BE2C (cell line): ENCODE results near the gene NCOA5.

Experiments
- DNase-seq: peaks from one replicate; pipeline ENCODE4 v3.0.0-alpha.2; 2020
- H3K27me3 ChIP-seq: fragments of 250-450 bp; sonication (Bioruptor Pico); 2 replicates; pipeline ENCODE4 v1.5.1; 2020; ENCODE audit warnings: mild to moderate bottlenecking
- H3K36me3 ChIP-seq: fragments of 250-450 bp; sonication (Bioruptor Pico); 2 replicates; pipeline ENCODE4 v1.5.1; 2020; ENCODE audit warnings: mild to moderate bottlenecking
- H3K4me1 ChIP-seq: fragments of 250-450 bp; sonication (Bioruptor Pico); 2 replicates; pipeline ENCODE4 v1.5.1; 2020
- H3K4me3 ChIP-seq: 2 replicates; pipeline ENCODE4 v1.5.1; 2011; ENCODE audit warnings: low read depth, low read length
- H3K9me3 ChIP-seq: fragments of 250-450 bp; sonication (Bioruptor Pico); 2 replicates; pipeline ENCODE4 v1.5.1; 2020
- CTCF ChIP-seq: IDR thresholded peaks from 2 replicates; pipeline ENCODE4 v1.5.1; 2012; ENCODE audit warnings: mild to moderate bottlenecking, low read depth, low read length

Gene NCOA5

DNA sequence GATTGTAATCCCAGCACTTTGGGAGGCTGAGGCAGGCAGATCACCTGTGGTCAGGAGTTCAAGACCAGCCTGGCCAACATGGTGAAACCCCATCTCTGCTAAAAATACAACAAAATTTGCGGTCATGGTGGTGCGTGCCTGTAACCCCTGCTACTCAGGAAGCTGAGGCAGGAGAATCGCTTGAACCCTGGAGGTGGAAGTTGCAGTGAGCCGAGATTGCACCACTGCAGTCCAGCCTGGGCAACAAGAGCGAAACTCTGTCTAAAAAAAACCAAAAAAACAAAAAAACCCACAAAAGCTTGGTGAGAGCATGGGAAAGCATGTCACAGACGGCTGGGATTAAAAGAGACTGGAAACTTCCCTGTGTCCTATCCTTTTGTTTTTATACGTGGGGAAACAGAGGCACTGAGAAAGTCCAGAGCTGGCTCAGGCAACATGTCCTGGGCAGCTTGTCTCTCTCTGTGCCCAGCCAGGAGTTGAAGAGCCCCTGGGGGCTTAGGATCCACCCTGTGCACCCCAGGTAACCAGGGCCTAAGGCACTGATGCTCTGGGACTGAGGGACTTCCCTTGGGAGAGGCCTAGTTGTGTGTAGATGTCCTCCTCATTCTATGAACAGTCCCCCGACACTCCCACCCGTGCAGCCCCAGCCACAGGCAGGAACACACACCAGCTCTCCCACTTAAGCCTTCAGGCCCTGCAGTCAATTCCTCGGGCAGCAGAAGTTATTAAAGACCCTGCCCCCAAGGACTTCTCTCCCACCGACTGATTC, 44.3 kb upstream of the NCOA5 start:
- TF ChIP-seq CTCF: no peak
- Histone ChIP-seq H3K4me3 (no peak overlapping the region), H3K27me3 (peaks cover 19% of the 10 kb centered on the region), H3K4me1 (peaks cover 12% of the 10 kb centered on the region), H3K36me3 (no peaks in the 10 kb centered on the region), H3K9me3 (no peaks in the 10 kb centered on the region)
- no peak for DNase-seq

DNA sequence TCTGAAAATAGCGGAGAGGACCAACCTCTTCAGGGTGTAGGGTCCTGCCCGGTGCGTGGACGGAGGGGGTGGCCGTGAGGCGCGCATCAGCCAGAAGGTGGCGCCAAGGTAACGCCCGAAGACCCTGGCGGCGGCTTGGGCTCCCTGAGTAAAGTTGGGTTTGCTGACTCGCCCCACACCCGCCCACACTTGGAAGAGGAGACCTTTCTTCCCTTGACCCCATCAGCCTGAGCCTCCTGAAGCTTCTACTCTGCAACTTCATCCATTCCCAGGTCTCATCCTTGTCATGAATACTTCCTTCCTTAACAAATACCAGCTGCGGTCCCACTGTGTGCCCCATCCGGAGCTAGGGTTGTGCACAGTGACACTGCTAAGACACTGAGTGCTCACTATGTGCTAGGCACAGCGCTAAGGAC, 43.0 kb upstream of the NCOA5 start:
- Histone ChIP-seq H3K36me3 (no peaks in the 10 kb centered on the region), H3K4me1 (peaks cover 3% of the 10 kb centered on the region), H3K27me3 (peaks cover 28% of the 10 kb centered on the region), H3K4me3 (no peak overlapping the region), H3K9me3 (no peaks in the 10 kb centered on the region)
- TF ChIP-seq CTCF: peak; percentile 87
- DNase-seq: peak; percentile 82

GRCh38 chr20:46131396-46131795, 41.6 kb upstream of the NCOA5 start:
- no peak for DNase-seq
- Histone ChIP-seq H3K9me3 (no peaks in the 10 kb centered on the region), H3K4me3 (no peak overlapping the region), H3K4me1 (no peaks in the 10 kb centered on the region; the same call in 1 of the 2 replicates), H3K27me3 (peaks cover 32% of the 10 kb centered on the region), H3K36me3 (no peaks in the 10 kb centered on the region)
- TF ChIP-seq CTCF: no peak

- DNase-seq: no peak
- no peak for TF ChIP-seq CTCF
- peaks cover 32% of the 10 kb centered on the region for H3K27me3 ChIP-seq
Observed at GRCh38 chr20:46130534-46130933, 40.8 kb upstream of the NCOA5 start.

GRCh38 chr20:46129955-46130481, 40.3 kb upstream of the NCOA5 start:
- Histone ChIP-seq H3K9me3 (no peaks in the 10 kb centered on the region), H3K36me3 (no peaks in the 10 kb centered on the region), H3K4me1 (no peaks in the 10 kb centered on the region; the same call in 1 of the 2 replicates), H3K27me3 (peaks cover 32% of the 10 kb centered on the region), H3K4me3 (no peak overlapping the region)
- TF ChIP-seq CTCF: no peak
- DNase-seq: no peak

More at GRCh38 chr20:46130534-46130933, 40.8 kb upstream of the NCOA5 start:
- H3K9me3 ChIP-seq: no peaks in the 10 kb centered on the region
- no peaks in the 10 kb centered on the region; the same call in 1 of the 2 replicates for H3K4me1 ChIP-seq
- no peak overlapping the region for H3K4me3 ChIP-seq
- no peaks in the 10 kb centered on the region for H3K36me3 ChIP-seq
